VCaP (cell line): ENCODE data around the gene AKAIN1.

Source experiments
- H3K27ac ChIP-seq: fragments of 450-650 bp; 2 replicates; pipeline ENCODE4 v1.5.1; 2017
- TF ChIP-seq, protein P1 (sequence below): fragments of 450-650 bp; conservative IDR thresholded peaks from 2 replicates; pipeline ENCODE4 v1.5.1; 2017; ENCODE audit warnings: mild to moderate bottlenecking, moderate library complexity

AKAIN1 gene, protein sequence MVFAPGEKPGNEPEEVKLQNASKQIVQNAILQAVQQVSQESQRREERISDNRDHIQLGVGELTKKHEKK

GRCh38 chr18:5197032-5197434 is at the start of gene AKAIN1:
AKAIN1 (minus strand) TSS chr18:5197257; CDS start chr18:5197053, 204 bp downstream.
- TF ChIP-seq, protein P1, sequence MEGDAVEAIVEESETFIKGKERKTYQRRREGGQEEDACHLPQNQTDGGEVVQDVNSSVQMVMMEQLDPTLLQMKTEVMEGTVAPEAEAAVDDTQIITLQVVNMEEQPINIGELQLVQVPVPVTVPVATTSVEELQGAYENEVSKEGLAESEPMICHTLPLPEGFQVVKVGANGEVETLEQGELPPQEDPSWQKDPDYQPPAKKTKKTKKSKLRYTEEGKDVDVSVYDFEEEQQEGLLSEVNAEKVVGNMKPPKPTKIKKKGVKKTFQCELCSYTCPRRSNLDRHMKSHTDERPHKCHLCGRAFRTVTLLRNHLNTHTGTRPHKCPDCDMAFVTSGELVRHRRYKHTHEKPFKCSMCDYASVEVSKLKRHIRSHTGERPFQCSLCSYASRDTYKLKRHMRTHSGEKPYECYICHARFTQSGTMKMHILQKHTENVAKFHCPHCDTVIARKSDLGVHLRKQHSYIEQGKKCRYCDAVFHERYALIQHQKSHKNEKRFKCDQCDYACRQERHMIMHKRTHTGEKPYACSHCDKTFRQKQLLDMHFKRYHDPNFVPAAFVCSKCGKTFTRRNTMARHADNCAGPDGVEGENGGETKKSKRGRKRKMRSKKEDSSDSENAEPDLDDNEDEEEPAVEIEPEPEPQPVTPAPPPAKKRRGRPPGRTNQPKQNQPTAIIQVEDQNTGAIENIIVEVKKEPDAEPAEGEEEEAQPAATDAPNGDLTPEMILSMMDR, result no peak
- H3K27ac ChIP-seq, result no peak within 1 kb of the TSS

- no peak overlapping the region for H3K27ac ChIP-seq
- TF ChIP-seq, protein P1, result no peak
Measured at GRCh38 chr18:5244941-5245340, 47.9 kb upstream of the AKAIN1 start.

DNA sequence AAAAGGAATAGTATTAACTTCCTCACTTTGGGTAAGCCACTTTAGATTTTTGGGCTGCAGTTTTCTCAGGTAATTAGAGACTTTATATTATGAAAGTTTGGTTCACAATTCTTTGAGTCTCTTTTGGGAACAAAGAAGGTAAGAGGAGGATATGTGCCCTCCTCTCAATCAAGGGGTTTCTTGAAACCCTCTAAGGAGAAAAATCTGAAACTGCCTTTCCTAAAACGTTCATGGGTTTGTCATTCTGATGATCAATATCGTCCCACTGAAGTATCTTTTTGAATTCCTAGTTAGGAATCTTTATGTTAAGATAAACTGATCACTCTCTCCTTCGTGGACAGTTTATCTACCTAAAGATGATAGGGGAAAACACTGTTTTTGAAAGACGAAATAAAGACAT is 42.4 kb upstream of the AKAIN1 start:
- TF ChIP-seq, protein P1, result no peak
- H3K27ac ChIP-seq, result no peak overlapping the region

GRCh38 chr18:5238371-5238976 is 41.4 kb upstream of the AKAIN1 start:
- no peak overlapping the region for H3K27ac ChIP-seq
- TF ChIP-seq, protein P1, result no peak

DNA sequence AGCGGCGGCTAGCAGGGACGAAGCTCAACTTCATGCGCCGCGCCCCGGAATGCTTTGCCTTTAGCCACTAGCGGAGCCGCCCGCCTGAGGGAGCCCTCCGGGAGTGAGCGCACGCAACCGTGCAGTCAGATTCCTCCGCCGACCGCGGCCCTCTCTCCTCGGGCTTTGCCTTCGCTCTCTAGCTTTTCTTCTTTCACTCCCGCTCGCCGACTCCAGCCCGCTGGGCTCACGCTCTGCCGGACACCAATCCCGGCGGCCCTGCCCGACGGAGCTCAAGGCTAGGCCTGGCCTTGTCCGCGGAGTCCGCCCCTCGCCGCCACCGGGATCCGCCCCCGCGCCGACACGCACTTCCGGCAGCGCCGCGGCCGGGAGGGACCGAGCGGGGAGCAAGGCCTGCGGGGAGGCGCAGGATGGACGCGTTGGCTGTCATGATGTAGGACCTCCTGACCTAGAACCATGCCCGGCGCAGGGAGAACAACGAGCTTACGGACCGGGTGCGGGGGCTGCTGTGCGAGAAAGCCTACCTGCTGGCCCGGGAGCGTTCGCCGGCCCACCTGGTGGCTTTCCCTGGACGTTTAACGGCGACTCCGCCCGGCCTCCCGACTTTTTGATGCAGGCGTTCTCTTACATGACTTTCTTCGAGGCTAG is 40.8 kb upstream of the AKAIN1 start:
- H3K27ac ChIP-seq, result no peak overlapping the region
- TF ChIP-seq, protein P1, result no peak

DNA sequence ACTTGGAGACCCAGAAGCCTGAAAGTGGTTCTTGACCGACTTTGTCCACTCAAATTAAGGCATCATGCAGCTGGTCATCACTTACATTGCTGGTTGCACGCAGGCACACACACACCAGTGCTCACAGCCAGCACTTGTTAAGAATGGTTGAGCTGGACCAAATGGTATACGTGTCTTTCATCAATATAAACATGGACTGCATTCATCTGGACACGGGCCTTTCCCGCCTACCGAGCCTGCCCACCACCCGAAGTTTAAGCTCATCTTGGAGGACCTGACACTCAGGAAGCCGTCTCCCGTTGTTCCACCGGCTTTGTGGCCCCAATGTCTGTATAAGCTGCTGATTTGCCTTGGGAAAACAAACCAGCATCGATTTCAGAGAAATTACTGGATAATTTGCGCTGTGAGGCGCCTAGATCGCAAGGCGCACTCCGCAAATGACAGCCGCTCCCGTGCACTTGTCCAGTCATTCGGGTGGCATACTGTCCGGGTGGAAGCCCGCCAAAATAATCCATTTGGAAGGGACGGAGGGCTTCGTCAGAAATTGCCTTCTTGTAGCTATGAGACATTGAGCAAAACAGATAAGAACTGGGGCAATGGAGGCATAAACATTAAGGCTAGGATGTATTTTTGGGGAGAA is 40.1 kb upstream of the AKAIN1 start:
- no peak overlapping the region for H3K27ac ChIP-seq
- TF ChIP-seq, protein P1, result no peak

GRCh38 chr18:5214583-5215351 is 17.7 kb upstream of the AKAIN1 start:
- H3K27ac ChIP-seq, result no peak overlapping the region
- TF ChIP-seq, protein P1, result no peak
